NOMO-1 treated with DMSO at 0.1 percent for 48 hours (cell line): ENCODE measurements around the gene C1GALT1.

ENCODE experiments used
- DNase-seq: peaks from one replicate; lab custom pipeline; 2025; ENCODE audit not compliant: unreplicated experiment; lab: John Stamatoyannopoulos, UW

Gene C1GALT1

DNA sequence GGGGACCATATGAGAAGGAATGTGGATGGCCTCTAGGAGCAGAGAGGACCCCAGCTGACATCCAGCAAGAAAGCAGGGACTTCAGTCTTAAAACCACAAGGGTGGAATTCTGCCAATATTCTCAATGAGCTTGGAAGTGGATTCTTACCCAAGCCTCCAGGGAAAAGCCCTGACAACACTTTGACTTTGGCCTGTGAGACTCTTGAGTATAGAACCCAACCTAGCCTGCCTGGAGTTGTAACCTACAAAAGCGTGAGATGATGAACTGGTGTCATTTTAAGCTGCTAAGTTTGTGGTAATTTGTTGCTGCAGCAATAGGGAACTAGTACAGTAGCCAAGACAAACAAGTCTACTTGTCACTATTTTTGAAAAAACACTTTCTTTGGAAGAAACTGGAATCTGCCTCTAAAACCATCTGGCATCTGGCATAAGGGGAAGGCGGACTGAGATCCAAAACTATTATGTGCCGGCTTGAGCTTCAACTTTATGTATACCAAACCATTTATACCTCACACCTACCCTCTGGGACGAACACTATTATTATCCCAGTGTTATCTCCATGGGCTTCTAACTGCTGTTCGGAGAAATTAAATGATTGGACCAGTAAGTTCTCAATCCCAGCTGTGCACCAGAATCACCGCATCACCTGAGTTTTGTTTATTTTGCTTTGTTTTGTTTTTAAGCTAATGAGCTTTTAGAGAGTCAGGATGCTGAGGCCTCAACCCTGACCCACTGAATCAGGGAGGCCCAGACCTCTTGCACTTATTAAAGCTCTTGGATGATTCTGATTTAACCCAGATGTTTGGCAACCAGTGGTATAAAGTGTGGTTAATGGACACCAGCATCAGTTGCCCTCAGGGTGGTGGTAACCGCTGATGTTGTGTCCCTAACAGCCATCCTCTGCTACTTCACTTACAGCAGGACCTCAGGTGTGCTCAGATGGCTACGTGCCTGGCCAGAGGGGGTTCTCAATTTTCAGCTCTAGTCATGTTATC lies 83.0 kb downstream of the C1GALT1 start:
- DNase-seq, result no peak

DNA sequence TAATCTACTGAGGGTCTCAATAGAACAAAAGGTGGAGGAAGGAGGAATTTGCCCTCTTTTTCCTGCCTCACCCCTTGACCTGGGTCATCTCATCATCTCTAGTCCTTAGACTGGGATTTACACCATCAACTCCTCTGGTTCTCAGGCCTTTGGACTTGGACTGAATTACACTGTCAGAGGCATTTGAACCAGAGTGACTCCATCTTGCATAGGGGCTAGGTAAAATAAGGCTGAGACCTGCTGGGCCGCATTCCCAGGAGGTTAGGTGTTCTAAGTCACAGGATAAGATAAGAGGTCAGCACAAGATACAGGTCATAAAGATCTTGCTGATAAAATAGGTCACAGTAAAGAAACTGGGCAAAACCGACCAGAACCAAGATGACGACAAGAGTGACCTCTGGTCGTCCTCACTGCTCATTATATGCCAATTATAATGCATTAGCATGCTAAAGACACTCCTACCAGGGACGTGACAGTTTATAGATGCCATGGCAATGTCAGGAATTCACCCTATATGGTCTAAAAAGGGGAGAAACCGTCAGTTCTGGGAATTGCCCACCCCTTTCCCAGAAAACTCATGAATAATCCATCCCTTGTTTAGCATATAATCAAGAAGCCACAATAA lies 84.0 kb downstream of the C1GALT1 start:
- no peak for DNase-seq

- no peak for DNase-seq
Measured at GRCh38 chr7:7271094-7271874, 88.9 kb downstream of the C1GALT1 start.

DNA sequence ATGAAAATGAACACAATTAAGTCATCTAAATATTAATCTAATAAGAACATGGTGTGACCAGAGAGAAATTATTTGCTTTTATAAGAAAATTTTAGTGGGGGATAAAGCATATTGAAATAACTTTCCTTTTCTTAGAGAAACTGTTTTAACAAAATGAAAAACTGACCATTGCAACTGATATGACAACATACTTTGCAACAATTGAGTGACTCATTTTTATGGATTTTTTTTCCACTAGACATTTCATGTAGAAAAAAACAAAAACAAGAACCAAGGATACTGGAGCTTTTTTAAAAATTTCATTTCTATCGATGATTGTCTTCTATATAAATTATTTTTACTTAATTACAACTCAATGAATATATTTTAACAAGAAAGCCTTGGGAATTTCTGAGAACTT lies 90.0 kb downstream of the C1GALT1 start:
- no peak for DNase-seq

DNA sequence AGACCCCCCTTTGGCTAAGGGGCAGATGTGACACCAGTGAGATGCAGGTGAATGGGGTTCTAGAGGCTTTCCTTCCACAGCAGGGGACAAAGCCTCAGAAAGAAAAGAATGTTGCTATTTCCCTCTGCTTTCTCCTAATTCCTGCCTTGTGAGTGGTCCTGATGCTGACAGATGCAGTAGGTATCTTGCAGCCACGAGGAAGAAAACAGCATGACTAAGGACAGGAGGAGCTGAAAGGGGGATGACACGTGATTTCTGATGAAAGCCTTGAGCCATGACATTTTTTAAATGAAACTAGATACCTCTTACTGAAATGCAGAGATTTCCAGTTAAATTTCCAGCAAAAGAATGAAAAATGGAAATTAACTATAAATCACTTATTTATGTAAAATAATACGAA lies 92.4 kb downstream of the C1GALT1 start:
- no peak for DNase-seq

DNA sequence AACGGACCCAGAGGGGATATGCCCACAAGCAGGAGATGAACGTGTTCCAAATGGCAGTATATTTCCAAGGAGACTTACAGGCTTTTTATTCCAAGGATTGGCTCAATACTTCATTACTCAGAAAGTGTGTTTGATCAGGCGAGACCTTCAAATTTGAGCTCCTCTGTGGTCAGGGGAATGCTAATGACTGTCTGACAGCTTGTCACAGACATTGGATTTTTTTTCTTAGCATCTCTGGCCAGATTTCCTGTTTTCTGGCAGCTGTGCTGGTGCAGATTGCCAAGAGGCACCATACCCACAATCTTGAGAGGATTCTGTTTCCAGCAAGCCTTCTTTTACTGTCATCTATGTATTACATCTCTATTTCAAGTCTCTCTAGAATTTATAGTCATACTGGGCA lies 93.8 kb downstream of the C1GALT1 start:
- DNase-seq, result no peak

DNA sequence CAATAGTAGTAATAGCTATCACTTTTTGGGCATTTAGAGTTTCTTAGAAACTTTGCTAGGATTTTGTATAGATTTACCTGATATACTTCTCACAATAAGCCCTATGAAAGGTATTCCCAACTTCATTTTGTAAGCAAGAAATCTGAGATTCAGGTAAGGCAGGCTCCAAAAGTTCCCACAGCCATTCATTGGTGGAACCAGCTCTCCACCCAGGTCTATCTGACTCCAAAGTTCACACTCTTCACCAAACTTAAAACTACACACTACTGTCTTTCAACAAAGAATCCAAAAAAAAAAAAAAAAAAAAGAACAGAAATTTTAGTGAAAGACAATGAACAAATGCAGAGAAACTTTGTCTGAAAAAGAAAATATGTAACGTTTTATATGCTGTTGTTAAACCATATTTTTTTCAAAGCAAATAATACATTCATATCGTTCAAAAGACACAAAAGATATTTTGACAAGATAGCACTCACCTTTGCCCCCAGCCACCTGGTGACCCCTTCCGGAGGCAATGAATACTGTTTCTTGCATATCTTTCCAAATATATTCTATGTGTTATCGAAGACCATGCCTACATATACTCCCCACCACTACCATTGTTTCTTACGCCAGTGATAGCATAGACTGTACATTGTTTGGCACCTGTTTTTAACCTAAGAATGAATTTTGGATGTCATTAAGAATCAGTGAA lies 108.2 kb downstream of the C1GALT1 start:
- no peak for DNase-seq

DNA sequence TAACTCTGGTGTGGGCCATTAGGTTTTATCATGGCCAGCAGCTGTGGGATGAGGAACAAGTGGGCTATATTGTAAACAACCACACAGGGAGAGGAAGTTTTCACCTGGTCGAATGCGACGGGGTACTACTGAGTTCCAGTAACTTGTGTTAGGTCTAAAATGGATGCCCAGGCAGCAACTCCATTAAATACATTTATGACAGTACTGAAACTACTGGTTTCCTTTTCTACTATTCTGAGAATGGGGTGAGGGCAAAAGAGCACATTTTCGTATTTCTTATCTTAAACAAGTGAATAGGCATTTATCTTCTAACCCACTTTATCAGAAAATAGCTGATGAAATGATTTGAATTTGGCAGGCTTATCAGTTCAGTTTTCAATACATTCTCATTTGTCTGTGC lies 109.7 kb downstream of the C1GALT1 start:
- no peak for DNase-seq

GRCh38 chr7:7292608-7293007 lies 110.3 kb downstream of the C1GALT1 start:
- no peak for DNase-seq

GRCh38 chr7:7293092-7293491 lies 110.7 kb downstream of the C1GALT1 start:
- DNase-seq, result no peak

DNA sequence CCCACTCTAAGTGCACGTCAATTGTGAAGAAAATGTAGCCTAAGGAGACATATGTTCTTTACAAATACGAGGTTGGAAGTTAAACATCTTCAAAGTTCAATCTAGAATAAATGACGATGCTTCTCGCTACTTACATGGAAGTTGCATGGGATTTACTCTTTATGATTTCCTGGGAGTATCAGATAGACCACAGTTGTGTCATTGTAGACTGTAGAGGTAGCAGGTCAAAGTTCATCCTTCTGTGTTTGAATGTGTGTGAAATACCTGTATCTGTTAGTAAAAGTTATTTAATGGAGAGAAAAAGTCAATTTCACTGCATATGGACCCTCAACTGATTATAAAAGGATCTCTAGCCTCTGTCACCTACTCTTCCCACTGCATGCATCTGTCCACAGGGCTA lies 112.6 kb downstream of the C1GALT1 start:
- no peak for DNase-seq
